Measurements from ENCODE around the gene FGFR2. TPM values are rescaled to one million over a fixed set of nuclear protein-coding genes. Genes with fewer than 3 reads are reported as not detected.

Gene FGFR2
- total RNA-seq, 1 experiment from 2014 or later, result 135 TPM

- H3K79me2 ChIP-seq (ENCODE audit: insufficient read depth, low read length), result peaks cover 3% of the 10 kb centered on the region; the same call in 1 of the 2 replicates
- no peak overlapping the region for H2BK120ac ChIP-seq (ENCODE audit: low read depth, low read length, poor library complexity, severe bottlenecking)
- H2BK20ac ChIP-seq (ENCODE audit: low read depth, low read length, poor library complexity, severe bottlenecking), result no peak overlapping the region
- no peak overlapping the region for H4K5ac ChIP-seq (ENCODE audit: insufficient read length, low read depth, low read length)
- H2AFZ ChIP-seq (ENCODE audit: low read length), result no peak overlapping the region
- no peak overlapping the region for H4K8ac ChIP-seq (replicated peaks; ENCODE audit: insufficient read length, low read depth, low read length)
- H2BK12ac ChIP-seq (ENCODE audit: insufficient read length, low read depth, low read length), result no peak overlapping the region
- H4K20me1 ChIP-seq (ENCODE audit: control insufficient read depth, insufficient read depth, insufficient read length), result no peaks in the 10 kb centered on the region
- no peak overlapping the region for H3K27ac ChIP-seq (ENCODE audit: insufficient read length, low read depth, low read length)
- Mint-ChIP-seq H3K9me3 (no peaks in the 10 kb centered on the region), H3K27ac (peak overlapping the region; percentile 15 to 92 (median 21); a peak in 6 of 7 replicates), H3K27me3 (ENCODE audit: low read depth) (no peaks in the 10 kb centered on the region), H3K36me3 (ENCODE audit: insufficient read depth in 1 of 3, low read depth in 3 of 3) (peaks cover 56 to 98% (median 94%) of the 10 kb centered on the region in 3 experiments; a peak in 6 of 7 replicates), H3K4me1 (peaks cover 28 to 44% of the 10 kb centered on the region in 2 experiments), H3K4me3 (no peak overlapping the region)
- no peak overlapping the region for H2BK5ac ChIP-seq (ENCODE audit: insufficient read length, low read length)
- no peak overlapping the region for H4K91ac ChIP-seq (ENCODE audit: insufficient read length, low read depth, low read length)
- H3K9ac ChIP-seq (ENCODE audit: extremely low read depth, insufficient read length, low read length), result no peak overlapping the region
- no peak for DNase-seq
- H3K18ac ChIP-seq (ENCODE audit: insufficient read length, low read depth, low read length), result no peak overlapping the region
- TF ChIP-seq CTCF (conservative IDR thresholded peaks at IDR 0.05), result no peak
- no CpG with 5 or more reads among the region's 8 CpGs for WGBS (ENCODE audit: extremely low coverage, insufficient read length, low lambda C conversion rate)
- no peak overlapping the region for H3K4me2 ChIP-seq (ENCODE audit: insufficient read depth, insufficient read length, low read length)
- H2BK15ac ChIP-seq (ENCODE audit: low read depth, low read length), result no peak overlapping the region
- no peak overlapping the region for H3T11ph ChIP-seq (ENCODE audit: low read length)
- H3K23me2 ChIP-seq (ENCODE audit: insufficient read length, low read depth, low read length, poor library complexity, severe bottlenecking), result no peaks in the 10 kb centered on the region
- H3K79me1 ChIP-seq (ENCODE audit: insufficient read depth, low read depth, low read length, poor library complexity, severe bottlenecking), result peaks cover 9% of the 10 kb centered on the region
- H3K4ac ChIP-seq (ENCODE audit: low read depth, low read length), result no peak overlapping the region
- H3K4me1 ChIP-seq (ENCODE audit: insufficient read depth, low read length), result no peaks in the 10 kb centered on the region; the same call in 1 of the 2 replicates
- no peaks in the 10 kb centered on the region for H3K9me3 ChIP-seq (ENCODE audit: control insufficient read depth, low read depth, low read length)
- no peak overlapping the region for H3K23ac ChIP-seq (ENCODE audit: insufficient read length, low read depth, low read length)
- H3K56ac ChIP-seq (ENCODE audit: insufficient read length, low read depth, low read length), result no peak overlapping the region
- no peaks in the 10 kb centered on the region for H3K27me3 ChIP-seq (ENCODE audit: insufficient read depth, low read length)
- H2AK5ac ChIP-seq (ENCODE audit: insufficient read length, low read length), result no peak overlapping the region
- H3K14ac ChIP-seq (ENCODE audit: insufficient read depth, low read length), result no peak overlapping the region
Observed at GRCh38 chr10:121493521-121493920, 104.7 kb downstream of the FGFR2 start.

Data from H9 (cell line).